22Rv1 (cell line): ENCODE results near the gene SFMBT1.

Experiments
- H3K27ac ChIP-seq: fragments of 450-650 bp; 2 replicates; pipeline ENCODE4 v1.5.1; 2017
- CTCF ChIP-seq: fragments of 450-650 bp; IDR thresholded peaks from 2 replicates; pipeline ENCODE4 v1.5.1; 2017; ENCODE audit warnings: mild to moderate bottlenecking
- ZFX ChIP-seq: fragments of 450-650 bp; IDR thresholded peaks from 2 replicates; pipeline ENCODE4 v1.6.1; 2017; ENCODE audit warnings: antibody characterized with exemption, borderline replicate concordance

Gene SFMBT1

DNA sequence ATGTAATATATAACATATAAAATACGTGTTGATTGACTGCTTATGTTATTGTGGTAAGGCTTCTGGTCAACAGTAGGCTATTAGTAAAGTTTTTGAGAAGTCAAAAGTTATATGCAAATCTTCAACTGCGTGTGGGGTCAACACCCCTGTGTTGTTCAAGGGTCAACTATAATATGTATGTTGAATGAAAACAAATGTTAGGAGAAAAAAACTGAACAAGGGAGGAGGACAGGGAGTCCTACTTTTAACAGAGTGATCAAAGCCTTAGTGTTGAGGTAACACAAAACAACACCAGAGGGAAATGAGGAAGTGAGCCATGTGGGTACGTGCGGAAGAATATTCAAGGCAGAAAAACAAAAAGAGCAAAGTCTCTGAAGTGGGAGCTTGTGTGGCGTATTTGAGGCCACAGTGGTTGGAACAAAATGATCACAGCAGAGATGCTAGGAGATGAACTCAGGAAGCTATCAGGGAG, 62.5 kb downstream of the SFMBT1 start:
- TF ChIP-seq CTCF (no peak), ZFX (no peak)
- no peak overlapping the region for H3K27ac ChIP-seq

- TF ChIP-seq ZFX (no peak), CTCF (no peak)
- no peak overlapping the region for H3K27ac ChIP-seq
These were observed 63.0 kb downstream of the SFMBT1 start for GRCh38 chr3:52982839-52983238.

DNA sequence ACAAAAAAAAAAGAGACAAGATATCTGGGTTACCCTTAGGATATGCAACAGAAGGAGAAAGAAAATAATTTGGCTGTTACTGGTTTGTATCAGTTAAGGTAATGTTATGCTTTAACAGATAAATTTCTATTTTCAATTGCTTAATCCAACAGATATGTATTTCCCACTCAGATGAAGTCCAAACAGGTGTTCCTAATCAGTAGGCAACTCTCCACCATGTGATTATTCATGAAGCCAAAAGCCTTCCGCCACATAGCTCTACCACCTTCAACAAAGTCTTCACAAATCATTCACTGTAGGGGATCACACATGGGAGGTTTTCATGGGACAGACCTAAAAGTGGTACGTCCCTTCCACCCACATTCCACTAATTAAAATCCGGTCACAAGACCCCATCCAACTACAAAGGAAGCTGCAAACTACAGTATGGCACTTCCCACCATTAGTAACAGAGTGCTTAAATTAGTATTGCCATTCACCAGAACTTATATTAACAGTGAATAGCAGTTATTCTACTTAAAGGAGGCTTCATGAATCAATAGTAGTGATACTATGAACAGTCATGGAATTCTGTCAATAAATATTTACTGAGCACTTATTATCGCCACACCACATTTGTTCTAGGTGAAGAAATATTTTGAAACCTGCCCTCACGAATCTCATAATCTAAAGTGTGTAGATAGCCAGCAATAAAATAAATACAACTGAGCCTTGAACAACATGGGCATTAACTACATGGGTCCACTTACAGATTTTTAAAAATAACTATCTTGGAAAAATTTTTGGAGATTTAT, 66.5 kb downstream of the SFMBT1 start:
- H3K27ac ChIP-seq: no peak overlapping the region
- no peak for TF ChIP-seq ZFX
- TF ChIP-seq CTCF: no peak

DNA sequence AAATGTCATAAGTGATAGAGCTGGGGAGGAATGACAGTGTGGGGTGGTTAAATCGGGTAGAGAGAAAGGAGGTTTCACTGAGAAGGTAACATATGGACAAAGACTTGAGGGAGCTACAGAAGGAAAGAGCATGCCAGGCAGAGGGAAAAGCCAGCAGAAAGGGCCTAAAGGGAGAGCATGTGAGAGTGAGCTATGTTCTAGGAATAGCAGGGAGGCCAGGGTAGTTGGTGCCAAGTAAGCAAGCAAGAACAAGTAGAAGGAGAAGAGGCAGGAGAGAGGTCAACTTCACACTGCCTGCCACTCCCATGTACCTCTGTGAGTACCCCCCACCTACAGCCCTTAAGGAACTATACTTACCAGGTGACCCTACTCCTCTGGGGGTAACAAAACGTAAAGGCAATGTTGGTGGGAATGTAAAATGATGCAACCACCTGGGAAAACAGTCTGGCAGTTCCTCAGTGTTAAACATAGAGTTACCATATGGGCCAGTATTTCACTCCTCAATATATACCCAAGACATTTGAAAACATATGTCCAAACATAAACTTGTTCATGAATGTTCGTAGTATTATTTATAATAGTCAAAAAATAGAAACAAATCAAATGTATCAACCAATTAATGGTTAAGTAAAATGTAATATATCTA, 67.6 kb downstream of the SFMBT1 start:
- TF ChIP-seq ZFX (no peak), CTCF (no peak)
- H3K27ac ChIP-seq: no peak overlapping the region

GRCh38 chr3:52973806-52974205, 72.1 kb downstream of the SFMBT1 start:
- TF ChIP-seq ZFX (no peak), CTCF (no peak)

DNA sequence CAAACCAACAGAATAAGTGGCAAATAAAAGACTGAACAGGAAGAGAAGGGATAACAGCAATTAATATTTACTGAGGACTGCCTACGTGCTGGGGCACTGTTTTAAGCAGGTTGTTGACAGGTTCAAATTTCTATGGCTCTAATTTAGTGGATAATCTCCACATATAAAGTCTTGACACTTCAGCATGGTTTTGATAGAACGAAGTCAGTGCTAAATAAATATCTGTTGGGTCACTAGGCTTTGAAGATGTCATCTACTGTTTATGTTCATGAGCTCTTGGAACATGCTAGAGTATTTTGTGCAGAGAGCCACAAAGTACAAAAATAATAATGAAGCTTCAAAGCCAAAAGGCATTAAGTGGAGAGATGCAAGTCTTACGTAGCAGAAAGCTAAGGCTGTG, 74.0 kb downstream of the SFMBT1 start:
- no peak overlapping the region for H3K27ac ChIP-seq
- TF ChIP-seq ZFX: no peak
- TF ChIP-seq CTCF: no peak

More at GRCh38 chr3:52973806-52974205, 72.1 kb downstream of the SFMBT1 start:
- no peak overlapping the region for H3K27ac ChIP-seq

DNA sequence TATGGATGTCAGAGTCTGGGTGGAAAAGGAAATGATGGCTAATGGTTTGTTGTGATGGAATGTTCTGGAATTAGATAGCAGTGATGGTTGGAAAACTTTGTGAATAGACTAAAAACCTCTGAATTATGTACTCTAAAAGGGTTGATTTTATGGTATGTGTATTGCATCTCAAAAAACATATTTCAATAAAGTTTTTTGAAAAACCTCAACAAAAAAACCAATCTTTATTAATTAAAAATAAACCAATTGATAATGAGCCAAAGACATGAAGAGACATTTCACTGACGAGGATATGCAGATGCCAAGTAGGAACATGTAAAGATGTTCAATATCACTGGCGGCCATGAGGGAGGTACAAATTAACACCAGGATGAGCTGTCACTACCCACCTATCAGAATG, 78.5 kb downstream of the SFMBT1 start:
- H3K27ac ChIP-seq: no peak overlapping the region
- no peak for TF ChIP-seq CTCF
